ENCODE data around the gene UBE2D2. TPM values are rescaled to one million over a fixed set of nuclear protein-coding genes. Genes with fewer than 3 reads are reported as not detected.

UBE2D2 gene
- total and polyA plus RNA-seq, 2 of the 13 experiments (the other 11 are each of a cell fraction or from before 2014, with no cell fraction given) = 79.1 to 109 TPM

DNA sequence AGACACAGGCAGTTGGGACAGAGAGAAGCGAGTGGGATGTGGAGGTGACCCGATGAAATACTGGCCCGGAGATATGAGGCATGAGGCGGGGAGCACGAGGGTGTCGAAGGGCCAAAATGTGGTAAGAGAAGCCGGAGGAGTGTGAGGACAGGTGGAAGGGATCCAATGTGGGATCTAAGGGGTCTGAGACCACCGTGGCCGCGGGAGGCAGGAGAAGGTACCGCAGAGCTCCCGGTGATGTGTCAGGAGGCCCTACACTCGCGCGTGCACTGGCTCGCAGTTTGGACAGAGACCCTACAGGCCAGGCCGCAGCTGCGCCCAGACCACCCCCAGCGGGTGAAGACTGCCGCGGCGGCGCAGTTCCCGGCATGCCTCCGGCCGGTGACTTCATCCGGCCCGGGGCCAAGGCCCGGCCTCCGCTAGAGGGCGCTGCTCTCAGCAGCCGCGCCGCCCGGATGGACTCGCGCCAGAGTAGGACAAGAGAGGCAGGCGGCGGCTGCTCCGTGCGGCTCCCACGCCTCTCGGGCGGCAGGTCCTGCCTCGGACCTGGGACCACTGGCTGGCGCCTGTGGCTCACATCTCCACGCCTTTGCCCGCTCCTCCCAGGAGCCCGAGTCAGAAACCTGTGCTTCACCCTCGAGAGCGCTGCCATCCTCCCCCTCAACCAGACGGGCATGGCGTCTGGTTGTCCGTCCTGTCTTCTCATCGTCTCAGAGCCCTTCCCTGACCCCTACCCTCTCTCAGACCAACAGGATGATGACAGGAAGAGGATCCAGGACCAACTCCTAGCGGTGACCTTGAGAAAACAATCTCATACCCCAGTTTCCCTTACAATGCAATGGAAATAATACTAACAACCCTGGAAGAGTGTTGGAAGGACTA, 43.2 kb upstream of the UBE2D2 start (continued):
- TF ChIP-seq, protein P1, sequence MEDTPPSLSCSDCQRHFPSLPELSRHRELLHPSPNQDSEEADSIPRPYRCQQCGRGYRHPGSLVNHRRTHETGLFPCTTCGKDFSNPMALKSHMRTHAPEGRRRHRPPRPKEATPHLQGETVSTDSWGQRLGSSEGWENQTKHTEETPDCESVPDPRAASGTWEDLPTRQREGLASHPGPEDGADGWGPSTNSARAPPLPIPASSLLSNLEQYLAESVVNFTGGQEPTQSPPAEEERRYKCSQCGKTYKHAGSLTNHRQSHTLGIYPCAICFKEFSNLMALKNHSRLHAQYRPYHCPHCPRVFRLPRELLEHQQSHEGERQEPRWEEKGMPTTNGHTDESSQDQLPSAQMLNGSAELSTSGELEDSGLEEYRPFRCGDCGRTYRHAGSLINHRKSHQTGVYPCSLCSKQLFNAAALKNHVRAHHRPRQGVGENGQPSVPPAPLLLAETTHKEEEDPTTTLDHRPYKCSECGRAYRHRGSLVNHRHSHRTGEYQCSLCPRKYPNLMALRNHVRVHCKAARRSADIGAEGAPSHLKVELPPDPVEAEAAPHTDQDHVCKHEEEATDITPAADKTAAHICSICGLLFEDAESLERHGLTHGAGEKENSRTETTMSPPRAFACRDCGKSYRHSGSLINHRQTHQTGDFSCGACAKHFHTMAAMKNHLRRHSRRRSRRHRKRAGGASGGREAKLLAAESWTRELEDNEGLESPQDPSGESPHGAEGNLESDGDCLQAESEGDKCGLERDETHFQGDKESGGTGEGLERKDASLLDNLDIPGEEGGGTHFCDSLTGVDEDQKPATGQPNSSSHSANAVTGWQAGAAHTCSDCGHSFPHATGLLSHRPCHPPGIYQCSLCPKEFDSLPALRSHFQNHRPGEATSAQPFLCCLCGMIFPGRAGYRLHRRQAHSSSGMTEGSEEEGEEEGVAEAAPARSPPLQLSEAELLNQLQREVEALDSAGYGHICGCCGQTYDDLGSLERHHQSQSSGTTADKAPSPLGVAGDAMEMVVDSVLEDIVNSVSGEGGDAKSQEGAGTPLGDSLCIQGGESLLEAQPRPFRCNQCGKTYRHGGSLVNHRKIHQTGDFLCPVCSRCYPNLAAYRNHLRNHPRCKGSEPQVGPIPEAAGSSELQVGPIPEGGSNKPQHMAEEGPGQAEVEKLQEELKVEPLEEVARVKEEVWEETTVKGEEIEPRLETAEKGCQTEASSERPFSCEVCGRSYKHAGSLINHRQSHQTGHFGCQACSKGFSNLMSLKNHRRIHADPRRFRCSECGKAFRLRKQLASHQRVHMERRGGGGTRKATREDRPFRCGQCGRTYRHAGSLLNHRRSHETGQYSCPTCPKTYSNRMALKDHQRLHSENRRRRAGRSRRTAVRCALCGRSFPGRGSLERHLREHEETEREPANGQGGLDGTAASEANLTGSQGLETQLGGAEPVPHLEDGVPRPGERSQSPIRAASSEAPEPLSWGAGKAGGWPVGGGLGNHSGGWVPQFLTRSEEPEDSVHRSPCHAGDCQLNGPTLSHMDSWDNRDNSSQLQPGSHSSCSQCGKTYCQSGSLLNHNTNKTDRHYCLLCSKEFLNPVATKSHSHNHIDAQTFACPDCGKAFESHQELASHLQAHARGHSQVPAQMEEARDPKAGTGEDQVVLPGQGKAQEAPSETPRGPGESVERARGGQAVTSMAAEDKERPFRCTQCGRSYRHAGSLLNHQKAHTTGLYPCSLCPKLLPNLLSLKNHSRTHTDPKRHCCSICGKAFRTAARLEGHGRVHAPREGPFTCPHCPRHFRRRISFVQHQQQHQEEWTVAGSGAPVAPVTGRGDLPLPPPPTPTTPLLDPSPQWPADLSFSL (CRISPR knock-in tag; IDR thresholded peaks at IDR 0.05) = 0 out of 2 replicates have a peak, but pooled peaks have one; percentile 12
- TF ChIP-seq ZNF564 (CRISPR knock-in tag; IDR thresholded peaks at IDR 0.05) (peak; percentile 60), ZNF552 (CRISPR knock-in tag; IDR thresholded peaks at IDR 0.05; ENCODE audit: borderline replicate concordance) (0 out of 2 replicates have a peak, but pooled peaks have one; percentile 35), ZBTB3 (CRISPR knock-in tag; IDR thresholded peaks at IDR 0.05; ENCODE audit: borderline replicate concordance, low read depth) (no peak), ZNF224 (CRISPR knock-in tag; IDR thresholded peaks at IDR 0.05) (peak; percentile 64; the same call in 1 of the 2 replicates), SMC3 (IDR thresholded peaks at IDR 0.05; ENCODE audit: low read length) (peak; percentile 32; the same call in 1 of the 2 replicates), KMT2A (CRISPR knock-in tag; IDR thresholded peaks at IDR 0.05) (peak; percentile 87), KDM3A (CRISPR knock-in tag; IDR thresholded peaks at IDR 0.05; ENCODE audit: low read depth) (peak; percentile 96), GATAD2A (CRISPR knock-in tag; IDR thresholded peaks at IDR 0.05) (peak; percentile 77), NAIF1 (CRISPR knock-in tag; IDR thresholded peaks at IDR 0.05; ENCODE audit: borderline replicate concordance) (no peak; the same call in 1 of the 2 replicates), ZNF792 (CRISPR knock-in tag; IDR thresholded peaks at IDR 0.05) (peak; percentile 95)
- TF ChIP-seq, protein P2, sequence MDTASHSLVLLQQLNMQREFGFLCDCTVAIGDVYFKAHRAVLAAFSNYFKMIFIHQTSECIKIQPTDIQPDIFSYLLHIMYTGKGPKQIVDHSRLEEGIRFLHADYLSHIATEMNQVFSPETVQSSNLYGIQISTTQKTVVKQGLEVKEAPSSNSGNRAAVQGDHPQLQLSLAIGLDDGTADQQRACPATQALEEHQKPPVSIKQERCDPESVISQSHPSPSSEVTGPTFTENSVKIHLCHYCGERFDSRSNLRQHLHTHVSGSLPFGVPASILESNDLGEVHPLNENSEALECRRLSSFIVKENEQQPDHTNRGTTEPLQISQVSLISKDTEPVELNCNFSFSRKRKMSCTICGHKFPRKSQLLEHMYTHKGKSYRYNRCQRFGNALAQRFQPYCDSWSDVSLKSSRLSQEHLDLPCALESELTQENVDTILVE (CRISPR knock-in tag; IDR thresholded peaks at IDR 0.05) = peak; percentile 70; the same call in 1 of the 2 replicates
- TF ChIP-seq, protein P3, sequence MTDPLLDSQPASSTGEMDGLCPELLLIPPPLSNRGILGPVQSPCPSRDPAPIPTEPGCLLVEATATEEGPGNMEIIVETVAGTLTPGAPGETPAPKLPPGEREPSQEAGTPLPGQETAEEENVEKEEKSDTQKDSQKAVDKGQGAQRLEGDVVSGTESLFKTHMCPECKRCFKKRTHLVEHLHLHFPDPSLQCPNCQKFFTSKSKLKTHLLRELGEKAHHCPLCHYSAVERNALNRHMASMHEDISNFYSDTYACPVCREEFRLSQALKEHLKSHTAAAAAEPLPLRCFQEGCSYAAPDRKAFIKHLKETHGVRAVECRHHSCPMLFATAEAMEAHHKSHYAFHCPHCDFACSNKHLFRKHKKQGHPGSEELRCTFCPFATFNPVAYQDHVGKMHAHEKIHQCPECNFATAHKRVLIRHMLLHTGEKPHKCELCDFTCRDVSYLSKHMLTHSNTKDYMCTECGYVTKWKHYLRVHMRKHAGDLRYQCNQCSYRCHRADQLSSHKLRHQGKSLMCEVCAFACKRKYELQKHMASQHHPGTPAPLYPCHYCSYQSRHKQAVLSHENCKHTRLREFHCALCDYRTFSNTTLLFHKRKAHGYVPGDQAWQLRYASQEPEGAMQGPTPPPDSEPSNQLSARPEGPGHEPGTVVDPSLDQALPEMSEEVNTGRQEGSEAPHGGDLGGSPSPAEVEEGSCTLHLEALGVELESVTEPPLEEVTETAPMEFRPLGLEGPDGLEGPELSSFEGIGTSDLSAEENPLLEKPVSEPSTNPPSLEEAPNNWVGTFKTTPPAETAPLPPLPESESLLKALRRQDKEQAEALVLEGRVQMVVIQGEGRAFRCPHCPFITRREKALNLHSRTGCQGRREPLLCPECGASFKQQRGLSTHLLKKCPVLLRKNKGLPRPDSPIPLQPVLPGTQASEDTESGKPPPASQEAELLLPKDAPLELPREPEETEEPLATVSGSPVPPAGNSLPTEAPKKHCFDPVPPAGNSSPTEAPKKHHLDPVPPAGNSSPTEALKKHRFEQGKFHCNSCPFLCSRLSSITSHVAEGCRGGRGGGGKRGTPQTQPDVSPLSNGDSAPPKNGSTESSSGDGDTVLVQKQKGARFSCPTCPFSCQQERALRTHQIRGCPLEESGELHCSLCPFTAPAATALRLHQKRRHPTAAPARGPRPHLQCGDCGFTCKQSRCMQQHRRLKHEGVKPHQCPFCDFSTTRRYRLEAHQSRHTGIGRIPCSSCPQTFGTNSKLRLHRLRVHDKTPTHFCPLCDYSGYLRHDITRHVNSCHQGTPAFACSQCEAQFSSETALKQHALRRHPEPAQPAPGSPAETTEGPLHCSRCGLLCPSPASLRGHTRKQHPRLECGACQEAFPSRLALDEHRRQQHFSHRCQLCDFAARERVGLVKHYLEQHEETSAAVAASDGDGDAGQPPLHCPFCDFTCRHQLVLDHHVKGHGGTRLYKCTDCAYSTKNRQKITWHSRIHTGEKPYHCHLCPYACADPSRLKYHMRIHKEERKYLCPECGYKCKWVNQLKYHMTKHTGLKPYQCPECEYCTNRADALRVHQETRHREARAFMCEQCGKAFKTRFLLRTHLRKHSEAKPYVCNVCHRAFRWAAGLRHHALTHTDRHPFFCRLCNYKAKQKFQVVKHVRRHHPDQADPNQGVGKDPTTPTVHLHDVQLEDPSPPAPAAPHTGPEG (CRISPR knock-in tag; IDR thresholded peaks at IDR 0.05) = peak; percentile 95
- TF ChIP-seq, protein P4, sequence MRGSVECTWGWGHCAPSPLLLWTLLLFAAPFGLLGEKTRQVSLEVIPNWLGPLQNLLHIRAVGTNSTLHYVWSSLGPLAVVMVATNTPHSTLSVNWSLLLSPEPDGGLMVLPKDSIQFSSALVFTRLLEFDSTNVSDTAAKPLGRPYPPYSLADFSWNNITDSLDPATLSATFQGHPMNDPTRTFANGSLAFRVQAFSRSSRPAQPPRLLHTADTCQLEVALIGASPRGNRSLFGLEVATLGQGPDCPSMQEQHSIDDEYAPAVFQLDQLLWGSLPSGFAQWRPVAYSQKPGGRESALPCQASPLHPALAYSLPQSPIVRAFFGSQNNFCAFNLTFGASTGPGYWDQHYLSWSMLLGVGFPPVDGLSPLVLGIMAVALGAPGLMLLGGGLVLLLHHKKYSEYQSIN (CRISPR knock-in tag; IDR thresholded peaks at IDR 0.05; ENCODE audit: borderline replicate concordance) = peak; percentile 46; the same call in 1 of the 2 replicates
